K562 (cell line): ENCODE data around the gene JAKMIP1.

Experiments
- EP300 ChIP-seq: IDR thresholded peaks from 2 replicates; pipeline ENCODE4 v1.6.1; 2012; ENCODE audit warnings: low read length, improper control_type of control experiment
- KDM4B ChIP-seq, 2 experiments: fragments of 450-650 bp in 1 of 2; sonication (generic) in 1 of 2; IDR thresholded peaks; 2 replicates each; pipeline ENCODE4 v1.6.1; 2016 to 2017; ENCODE audit warnings: borderline replicate concordance in 2 of 2, antibody characterized with exemption in 1 of 2, low read depth in 1 of 2, mild to moderate bottlenecking in 1 of 2
- NFATC3 ChIP-seq: fragments of 450-650 bp; IDR thresholded peaks from 2 replicates; pipeline ENCODE4 v1.6.1; 2017; ENCODE audit warnings: mild to moderate bottlenecking
- NFRKB ChIP-seq: fragments of 450-650 bp; IDR thresholded peaks from 2 replicates; pipeline ENCODE4 v1.6.1; 2016; ENCODE audit warnings: low read depth
- NR2C2 ChIP-seq, 2 experiments: fragments of 200-800 bp in 1 of 2; sonication (Bioruptor generic) in 1 of 2; sonication (generic) in 1 of 2; formaldehyde crosslinking in 1 of 2; IDR thresholded peaks; 2 replicates each; pipeline versions ENCODE4 v1.6.1 to v1.8.0; 2016 to 2022; ENCODE audit warnings: mild to moderate bottlenecking in 1 of 2, missing compliant biosample characterization in 1 of 2, missing genetic modification characterization in 1 of 2, missing genetic modification reagents in 1 of 2
- PATZ1 ChIP-seq: fragments of 250-450 bp; sonication (Bioruptor Pico); IDR thresholded peaks from 2 replicates; pipeline ENCODE4 v1.5.0; 2020; ENCODE audit warnings: mild to moderate bottlenecking, borderline replicate concordance
- POLR2A ChIP-seq: fragments of 450-650 bp; conservative IDR thresholded peaks from 2 replicates; pipeline ENCODE4 v1.6.1; 2016
- POLR2AphosphoS5 ChIP-seq: IDR thresholded peaks from 2 replicates; pipeline ENCODE4 v1.6.1; 2011; ENCODE audit warnings: mild to moderate bottlenecking, low read depth, low read length, moderate library complexity; ENCODE audit not compliant: control insufficient read depth, insufficient read depth
- RAD51 ChIP-seq: fragments of 450-650 bp; IDR thresholded peaks from 2 replicates; pipeline ENCODE4 v1.7.1; 2016; ENCODE audit warnings: low read depth, mild to moderate bottlenecking, borderline replicate concordance
- STAG1 ChIP-seq: sonication (generic); formaldehyde crosslinking; IDR thresholded peaks from 2 replicates; pipeline ENCODE4 v1.5.0; 2020; ENCODE audit warnings: missing genetic modification reagents, borderline replicate concordance
- XRCC3 ChIP-seq: fragments of 450-650 bp; IDR thresholded peaks from 2 replicates; pipeline ENCODE4 v1.6.1; 2017; ENCODE audit warnings: mild to moderate bottlenecking, moderate library complexity
- ZNF197 ChIP-seq: fragments of 200-800 bp; sonication (Bioruptor generic); IDR thresholded peaks from 2 replicates; pipeline ENCODE4 v1.6.1; 2016; ENCODE audit warnings: low read depth, missing genetic modification characterization, missing compliant biosample characterization
- ZNF253 ChIP-seq: fragments of 250-450 bp; sonication (Bioruptor Pico); conservative IDR thresholded peaks from 2 replicates; pipeline ENCODE4 v1.6.1; 2021; ENCODE audit warnings: mild to moderate bottlenecking
- ZNF707 ChIP-seq: fragments of 250-450 bp; sonication (Bioruptor Pico); conservative IDR thresholded peaks from 2 replicates; pipeline ENCODE4 v1.8.0; 2022; ENCODE audit warnings: inconsistent platforms, mild to moderate bottlenecking, moderate library complexity

- TF ChIP-seq PATZ1 (CRISPR knock-in tag) (no peak), ZNF253 (CRISPR knock-in tag) (no peak), POLR2A (no peak), ZNF197 (CRISPR knock-in tag) (no peak), RAD51 (no peak), NFATC3 (no peak), KDM4B (IDR thresholded peaks at IDR 0.05; ENCODE audit: borderline replicate concordance in 2 of 2, low read depth in 1 of 2) (no peak), POLR2AphosphoS5 (no peak), STAG1 (CRISPR knock-in tag) (no peak), EP300 (no peak), XRCC3 (no peak), NFRKB (no peak), NR2C2 (CRISPR knock-in tag; IDR thresholded peaks at IDR 0.05) (no peak), NR2C2 (tag; IDR thresholded peaks at IDR 0.05) (no peak), ZNF707 (no peak)
These were observed 157.9 kb downstream of the JAKMIP1 start for GRCh38 chr4:6042293-6043063.
